Activated CD4-positive, alpha-beta T cell treated with anti-CD3 and anti-CD28 coated beads, Interleukin-2, amount 50 U/mL, for 48 hours (primary cell): Measurements from ENCODE around the gene TSPEAR.

Experiments used
- DNase-seq, 2 experiments: peaks; one replicate each; pipeline ENCODE4 v3.0.0-alpha.2; 2020

Gene TSPEAR

DNA sequence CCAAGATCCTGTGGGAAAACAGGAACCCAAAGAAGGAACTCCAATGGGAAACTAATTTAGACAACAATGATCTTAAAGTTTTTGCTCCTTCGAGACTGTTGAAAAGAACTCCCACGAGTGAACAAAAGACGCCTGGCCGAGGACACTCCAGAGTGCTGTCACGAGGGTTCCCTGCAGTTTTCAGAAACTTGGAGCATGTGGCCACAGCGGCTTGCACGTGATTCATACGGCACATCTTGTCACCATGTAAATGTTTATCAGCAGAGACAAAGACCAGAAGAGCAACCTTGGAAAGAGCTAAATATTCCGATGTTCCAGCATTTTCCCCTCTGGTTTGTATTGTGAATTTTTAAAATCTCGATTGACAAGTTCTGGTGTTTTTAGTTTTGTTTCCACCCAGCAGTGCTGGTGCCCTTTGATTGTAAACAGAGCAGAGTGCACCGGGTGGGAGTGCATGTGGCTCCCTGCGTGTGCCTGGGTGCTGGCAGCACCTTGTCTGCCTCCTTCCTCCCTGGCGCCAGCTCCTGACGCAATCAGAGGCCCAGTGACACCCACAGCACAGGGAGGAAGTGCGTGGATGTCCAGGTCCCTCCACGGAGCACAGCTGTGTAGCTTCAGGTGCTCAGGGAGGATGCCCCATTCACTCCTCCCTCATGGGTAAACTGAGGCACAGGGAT, 233.1 kb downstream of the TSPEAR start:
- no peak for DNase-seq

DNA sequence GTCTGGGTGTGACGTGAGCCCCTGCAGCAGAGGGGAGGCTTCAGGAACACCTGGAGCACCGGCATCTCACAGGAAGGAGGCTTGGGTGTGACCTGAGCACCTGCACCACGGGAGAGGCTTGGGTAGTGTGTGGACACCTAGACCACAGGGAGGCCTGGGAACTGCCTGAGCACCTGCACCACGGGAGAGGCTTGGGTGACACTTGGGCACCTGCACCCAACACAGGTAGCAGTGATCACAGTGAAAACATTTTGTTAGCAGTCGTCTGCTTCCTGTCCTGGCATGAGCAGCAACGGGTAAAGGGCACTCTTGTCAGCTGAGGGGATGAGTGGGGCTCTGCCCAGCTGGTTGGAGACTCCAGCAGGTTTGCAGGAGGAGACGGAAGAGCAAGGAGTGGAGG, 233.7 kb downstream of the TSPEAR start:
- no peak for DNase-seq

DNA sequence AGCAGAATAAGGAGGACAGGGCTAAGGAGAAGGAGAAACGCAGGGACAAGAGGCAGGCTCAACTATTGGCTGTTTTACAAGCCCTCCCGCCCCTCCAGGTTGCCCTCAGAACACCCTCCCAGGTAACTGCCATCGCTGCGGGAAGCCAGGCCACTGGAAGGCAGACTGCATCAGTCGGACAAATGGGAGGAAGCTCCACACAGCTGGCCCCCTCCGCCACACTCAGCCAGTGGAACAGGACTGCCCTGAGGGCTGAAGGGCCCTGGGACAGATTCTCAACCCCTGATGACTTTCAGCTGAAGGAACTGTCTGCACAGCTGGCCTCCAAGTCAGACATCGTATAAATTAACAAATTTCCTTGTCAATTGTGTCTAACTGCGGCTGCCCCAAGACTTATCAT, 234.2 kb downstream of the TSPEAR start:
- DNase-seq: no peak

DNA sequence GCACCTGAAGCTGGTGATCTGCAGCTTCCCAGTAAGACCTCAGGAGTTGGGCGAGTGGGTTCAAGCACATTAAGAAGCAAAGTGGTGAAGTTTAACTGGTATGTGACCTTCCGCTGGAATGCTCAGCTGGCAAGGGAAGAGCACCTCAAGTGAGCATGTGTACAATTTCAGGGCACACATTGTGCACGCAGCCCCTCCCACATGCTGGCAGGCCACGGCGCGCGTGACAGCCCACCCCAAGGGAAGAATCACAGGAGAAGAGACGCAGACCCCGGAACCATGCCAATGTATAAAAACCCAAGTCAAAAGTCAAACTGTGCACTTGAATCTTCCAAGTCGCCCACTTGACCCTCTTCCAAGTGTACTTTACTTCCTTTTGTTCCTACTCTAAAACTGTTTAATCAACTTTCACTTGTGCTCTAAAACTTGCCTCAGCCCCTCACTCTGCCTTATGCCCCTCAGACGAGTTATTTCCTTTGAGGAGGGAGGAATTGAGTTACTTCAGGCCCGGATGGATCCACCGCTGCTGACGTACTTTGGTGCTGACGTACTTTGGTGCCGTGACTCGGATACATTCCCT, 236.0 kb downstream of the TSPEAR start:
- DNase-seq: no peak

DNA sequence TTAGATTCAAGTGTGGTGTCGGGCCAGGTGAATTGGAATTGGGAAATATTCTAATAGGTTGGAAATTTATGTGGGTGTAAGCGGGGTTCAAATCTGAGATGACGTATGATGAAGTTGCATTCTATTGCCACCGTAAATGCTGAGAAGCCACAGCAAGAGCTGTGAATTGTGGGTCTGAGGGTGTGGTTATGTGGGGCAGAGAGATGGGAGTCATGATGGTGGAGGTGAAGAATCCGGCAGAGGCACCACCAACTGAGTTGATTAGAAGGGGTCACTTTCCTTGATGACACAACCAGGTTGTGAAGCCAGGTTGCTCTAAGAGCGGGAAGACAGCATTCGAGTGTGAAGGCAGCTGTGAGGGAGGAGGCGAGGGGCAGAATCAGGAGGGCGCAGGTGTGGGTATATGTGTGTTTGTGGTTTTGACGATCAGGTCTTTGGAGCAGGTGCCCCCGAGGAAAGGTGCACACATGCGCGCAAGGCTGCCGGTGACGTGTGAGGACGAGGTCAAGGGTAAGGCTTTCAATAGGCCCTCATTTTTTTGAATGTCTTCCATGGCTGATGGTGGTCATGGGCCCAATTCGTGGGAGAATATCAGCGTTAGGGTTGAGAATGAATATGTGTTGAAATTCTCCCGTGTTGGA, 237.3 kb downstream of the TSPEAR start:
- no peak for DNase-seq

- no peak for DNase-seq
Observed at GRCh38 chr21:44471996-44472395, 239.4 kb downstream of the TSPEAR start.

GRCh38 chr21:44471341-44471740, 240.0 kb downstream of the TSPEAR start:
- no peak for DNase-seq

GRCh38 chr21:44467859-44468195, 243.5 kb downstream of the TSPEAR start:
- no peak for DNase-seq

- no peak for DNase-seq
Observed at GRCh38 chr21:44466996-44467858, 244.1 kb downstream of the TSPEAR start.

DNA sequence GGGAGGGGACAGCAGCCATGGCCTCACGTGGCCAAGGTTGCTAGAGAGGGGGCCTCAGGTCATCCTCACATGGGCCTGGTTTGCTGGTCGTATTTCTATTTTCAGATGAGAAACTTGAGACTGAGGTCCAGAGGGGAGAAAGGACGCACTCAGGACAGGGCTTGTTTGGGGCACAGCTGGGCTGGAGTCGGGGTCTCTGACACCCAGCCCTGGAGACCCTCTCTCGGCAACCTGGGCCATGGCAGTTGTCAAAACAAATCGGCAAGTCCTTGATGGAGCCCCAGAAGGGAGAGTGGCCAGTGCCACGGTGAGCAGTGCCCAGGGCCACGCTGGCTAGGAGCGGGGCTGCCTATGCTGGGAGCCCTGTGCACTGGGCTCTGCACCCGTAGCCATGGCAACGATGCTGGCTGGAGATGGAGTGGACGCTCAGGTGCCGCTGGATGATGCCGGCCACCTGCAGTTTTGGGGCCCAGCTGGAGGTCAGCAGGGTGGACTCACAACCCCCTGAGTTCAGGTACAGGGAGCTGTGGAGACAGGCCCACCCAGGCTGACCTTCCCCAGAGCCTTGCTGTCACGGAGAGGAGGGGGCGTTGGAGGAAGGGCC, 244.9 kb downstream of the TSPEAR start:
- DNase-seq: no peak

DNA sequence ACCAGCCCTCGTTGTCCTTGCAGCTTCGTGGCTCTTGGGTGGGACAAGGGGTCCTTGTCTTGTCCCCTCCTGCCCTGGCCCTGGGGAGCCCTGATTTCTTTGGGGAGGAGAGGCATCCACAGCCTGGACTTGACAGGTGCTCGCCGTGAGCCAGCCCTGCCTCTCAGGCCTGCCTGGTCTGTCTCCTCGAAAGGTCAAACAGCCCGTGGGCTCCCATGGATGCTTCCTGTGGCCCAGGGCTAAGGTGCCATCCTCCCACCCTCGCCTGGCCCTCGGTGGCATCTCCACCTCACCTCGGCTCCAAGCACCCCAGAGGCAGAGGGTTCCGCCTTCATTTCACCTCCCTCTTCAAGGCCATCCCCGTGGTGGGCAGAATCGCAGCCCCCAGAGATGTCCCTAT, 247.0 kb downstream of the TSPEAR start:
- no peak for DNase-seq

GRCh38 chr21:44463724-44464123, 247.6 kb downstream of the TSPEAR start:
- DNase-seq: no peak

DNA sequence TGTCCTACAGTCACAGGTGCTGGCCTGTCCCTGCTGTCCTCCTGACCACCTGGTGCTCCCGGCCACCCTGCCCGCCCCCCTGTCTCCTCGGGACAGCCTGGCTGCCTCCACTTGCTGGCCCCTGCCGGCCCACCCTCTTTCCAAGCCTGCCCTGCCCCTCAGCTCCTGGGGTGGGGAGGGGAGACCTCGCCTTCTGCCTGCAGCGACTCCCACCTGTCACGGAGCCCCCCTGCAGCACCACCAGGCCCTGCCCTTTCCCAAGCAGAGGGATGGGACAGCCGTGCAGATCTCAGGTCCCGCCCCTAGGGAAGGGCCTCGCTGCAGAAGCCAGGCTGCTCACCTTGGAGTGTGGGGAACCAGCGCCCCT, 248.6 kb downstream of the TSPEAR start:
- DNase-seq: no peak

- DNase-seq: no peak
Observed at GRCh38 chr21:44462086-44462833, 249.1 kb downstream of the TSPEAR start.

GRCh38 chr21:44461464-44462001, 249.8 kb downstream of the TSPEAR start:
- DNase-seq: no peak

DNA sequence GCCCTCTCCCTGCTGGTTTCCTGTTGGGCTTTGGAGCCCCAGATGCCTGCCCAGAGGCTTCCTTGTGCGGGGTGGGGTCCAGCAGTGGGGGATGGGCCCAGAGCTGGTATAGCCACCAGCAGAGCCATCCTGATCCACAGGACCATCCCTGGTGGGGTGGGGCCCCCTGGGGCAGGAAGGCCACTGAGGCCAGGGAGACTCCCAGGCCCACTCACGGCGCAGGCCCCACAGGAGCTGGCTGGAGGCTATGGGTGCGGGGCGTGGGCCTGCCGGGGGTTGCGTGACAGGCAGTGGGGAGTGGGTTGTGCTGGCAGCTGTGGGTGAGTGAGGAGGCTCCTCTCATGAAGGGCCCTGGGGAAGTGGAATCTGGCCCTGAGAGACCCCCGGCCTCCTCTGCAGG, 250.4 kb downstream of the TSPEAR start:
- no peak for DNase-seq

DNA sequence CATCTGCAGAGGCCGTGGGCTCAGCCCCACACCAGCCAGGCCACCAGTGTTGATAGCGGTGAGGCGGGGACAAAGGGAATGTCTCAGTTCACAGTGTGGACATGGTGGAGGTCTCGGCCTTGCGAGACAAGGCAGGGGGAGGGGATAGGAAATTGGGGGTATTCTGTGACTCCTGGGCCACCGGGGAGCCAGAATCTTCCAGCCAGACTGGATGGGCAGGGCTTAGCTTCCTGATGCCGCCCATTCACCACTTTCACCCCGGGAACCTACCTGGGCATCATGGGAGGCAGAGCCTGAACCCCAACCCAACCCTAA, 251.0 kb downstream of the TSPEAR start:
- no peak for DNase-seq

DNA sequence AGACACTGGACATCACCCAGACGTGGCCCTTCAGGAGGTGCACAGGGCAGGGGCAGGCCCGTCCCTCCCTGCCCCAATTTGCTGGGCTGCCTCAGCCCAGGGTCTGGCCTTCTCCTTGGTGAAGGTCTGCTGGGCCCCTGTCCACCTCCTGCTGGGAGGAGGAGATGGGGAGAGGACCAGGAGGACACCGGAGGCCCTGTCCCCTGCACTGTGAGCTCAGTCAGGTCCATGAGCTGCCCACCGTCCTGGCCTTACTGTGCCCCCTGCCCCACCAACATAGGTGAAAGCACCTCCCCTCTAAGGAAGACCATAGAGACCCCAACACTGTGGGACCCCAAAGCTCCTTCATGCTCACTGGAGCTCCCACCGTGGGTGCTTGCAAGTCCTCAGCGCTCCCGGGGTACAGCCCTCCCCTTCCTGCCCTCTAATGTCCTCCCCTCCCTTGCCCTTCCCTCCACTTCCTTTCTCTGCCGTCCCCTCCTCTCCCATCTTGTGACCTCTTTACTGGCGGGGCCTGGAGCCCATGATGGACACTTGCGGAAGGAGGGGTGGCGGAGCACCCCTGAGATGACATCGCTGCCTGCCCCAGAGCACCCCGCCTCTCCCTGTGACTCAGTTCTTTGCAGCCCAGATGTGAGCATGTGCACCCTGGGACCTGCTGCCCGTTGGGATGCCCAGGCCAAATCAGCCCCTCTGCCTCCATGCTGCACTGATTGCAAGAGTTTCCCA, 251.5 kb downstream of the TSPEAR start:
- DNase-seq: no peak

GRCh38 chr21:44458971-44459711, 252.2 kb downstream of the TSPEAR start:
- DNase-seq: no peak

DNA sequence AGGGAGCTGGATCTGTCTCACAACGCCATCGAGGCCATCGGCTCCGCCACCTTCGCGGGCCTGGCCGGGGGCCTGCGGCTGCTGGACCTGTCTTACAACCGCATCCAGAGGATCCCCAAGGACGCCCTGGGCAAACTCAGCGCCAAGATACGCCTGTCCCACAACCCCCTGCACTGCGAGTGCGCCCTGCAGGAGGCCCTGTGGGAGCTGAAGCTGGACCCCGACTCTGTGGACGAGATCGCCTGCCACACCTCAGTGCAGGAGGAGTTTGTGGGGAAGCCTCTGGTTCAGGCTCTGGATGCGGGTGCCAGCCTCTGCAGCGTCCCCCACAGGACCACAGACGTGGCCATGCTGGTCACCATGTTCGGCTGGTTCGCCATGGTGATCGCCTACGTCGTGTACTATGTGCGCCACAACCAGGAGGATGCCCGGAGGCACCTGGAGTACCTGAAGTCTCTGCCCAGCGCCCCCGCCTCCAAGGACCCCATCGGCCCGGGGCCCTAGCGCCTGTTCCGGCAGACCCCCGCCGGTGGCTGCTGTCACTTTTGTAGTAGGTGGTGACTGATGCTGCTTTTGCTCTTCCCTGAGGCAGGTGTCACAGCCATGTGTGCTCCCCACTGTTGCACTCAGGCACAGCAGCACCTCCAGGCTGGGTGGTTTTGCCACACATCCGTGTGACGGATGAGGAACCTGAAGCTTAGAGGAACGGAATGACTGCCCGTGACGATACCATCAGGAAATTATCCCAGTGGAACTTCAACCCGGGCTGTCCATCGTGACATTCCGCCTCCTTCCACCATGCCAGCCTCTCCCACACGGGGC, 254.2 kb downstream of the TSPEAR start:
- DNase-seq: no peak
